Breast epithelium (tissue), 4 donors: Measurements from ENCODE around the gene SDHAF1. TPM values are rescaled to one million over a fixed set of nuclear protein-coding genes. Genes with fewer than 3 reads are reported as not detected.

Experiments
- DNase-seq, 2 donors: peaks; one replicate each; pipeline ENCODE4 v3.0.0-alpha.2; 2019; ENCODE audit warnings: low spot score in 2 of 2
- H3K27ac ChIP-seq, 2 donors: fragments of 200-600 bp; sonication (generic) in 1 of 2; one replicate each; pipeline ENCODE4 v1.5.1; 2016 to 2019; ENCODE audit warnings: mild to moderate bottlenecking in 1 of 2
- H3K27me3 ChIP-seq, 2 donors: fragments of 200-600 bp; sonication (generic) in 1 of 2; one replicate each; pipeline versions ENCODE4 v1.5.1 to v1.6.0; 2017 to 2019; ENCODE audit warnings: control low read depth in 1 of 2, mild to moderate bottlenecking in 1 of 2
- H3K36me3 ChIP-seq: fragments of 200-600 bp; one replicate; pipeline ENCODE4 v1.5.1; 2019
- H3K4me1 ChIP-seq, 2 donors: fragments of 200-600 bp; sonication (generic); one replicate each; pipeline ENCODE4 v1.5.1; 2016 to 2019; ENCODE audit warnings: control low read depth in 1 of 2
- H3K4me3 ChIP-seq, 3 donors: fragments of 200-600 bp; sonication (generic); 1 replicate in 2 of 3; 2 replicates in 1 of 3; pipeline ENCODE4 v1.5.1; 2016 to 2019; ENCODE audit warnings: mild to moderate bottlenecking in 3 of 3, moderate library complexity in 2 of 3
- H3K9me3 ChIP-seq, 2 donors: fragments of 200-600 bp; sonication (generic) in 1 of 2; one replicate each; pipeline ENCODE4 v1.5.1; 2016 to 2019; ENCODE audit warnings: control low read depth in 1 of 2
- CTCF ChIP-seq, 3 donors: fragments of 450-650 bp; IDR thresholded peaks; one replicate each; pipeline ENCODE4 v1.5.1; 2016 to 2017; ENCODE audit warnings: antibody characterized with exemption in 3 of 3, mild to moderate bottlenecking in 3 of 3, moderate library complexity in 3 of 3
- POLR2A ChIP-seq: fragments of 450-650 bp; IDR thresholded peaks from one replicate; pipeline ENCODE4 v1.6.1; 2016; ENCODE audit warnings: antibody characterized with exemption, mild to moderate bottlenecking, moderate library complexity
- POLR2AphosphoS5 ChIP-seq, 3 donors: sonication (generic); formaldehyde crosslinking; IDR thresholded peaks; one replicate each; pipeline ENCODE4 v1.6.1; 2017; ENCODE audit warnings: antibody characterized with exemption in 3 of 3
- intact Hi-C: fragments of 100-400 bp; cut with DNase I; formaldehyde crosslinking; loops from one replicate; pipeline ENCODE4 v1.15.1; 2023; ENCODE audit warnings: low total_unique reads
- total RNA-seq, 3 donors: library from RNA; depleted of rRNA; stranded (reverse); fragments of >200 nt; gene quantifications; one replicate each; pipeline ENCODE4 v1.1.0, GENCODE V29; 2016

The SDHAF1 gene
- total RNA-seq, 3 donors from 2014 or later: 47.5 to 58.8 (median 48.8) TPM

DNA sequence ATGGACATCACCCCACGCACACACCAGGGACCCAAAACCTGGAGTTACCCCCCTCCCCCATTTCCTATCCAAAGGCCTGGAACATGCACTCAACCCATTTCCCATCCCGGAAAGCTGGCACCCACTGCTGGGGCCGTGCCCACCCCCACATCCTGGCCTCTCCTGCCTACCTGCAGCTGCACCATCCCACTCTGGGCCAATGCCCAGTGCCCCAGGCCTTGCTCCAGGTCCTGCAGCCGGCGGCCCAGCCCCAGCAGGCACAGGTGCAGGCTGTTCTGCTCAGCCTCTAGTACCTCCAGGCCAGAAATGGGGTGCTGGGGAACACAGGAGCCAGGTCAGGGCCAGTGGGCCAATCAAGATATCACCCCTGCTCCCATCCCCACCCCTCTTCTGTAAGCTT is 12.0 kb downstream of the SDHAF1 start:
- H3K27ac ChIP-seq: peak overlapping the region in 1 of 2 donors; percentile 81
- no peaks in the 10 kb centered on the region for H3K9me3 ChIP-seq
- TF ChIP-seq CTCF (IDR thresholded peaks at IDR 0.05) (no peak), POLR2A (no peak), POLR2AphosphoS5 (IDR thresholded peaks at IDR 0.05) (no peak)
- H3K4me3 ChIP-seq: no peak overlapping the region
- H3K4me1 ChIP-seq: no peaks in the 10 kb centered on the region
- intact Hi-C loops: no loop called here
- no peaks in the 10 kb centered on the region for H3K36me3 ChIP-seq
- no peak for DNase-seq
- no peaks in the 10 kb centered on the region for H3K27me3 ChIP-seq

DNA sequence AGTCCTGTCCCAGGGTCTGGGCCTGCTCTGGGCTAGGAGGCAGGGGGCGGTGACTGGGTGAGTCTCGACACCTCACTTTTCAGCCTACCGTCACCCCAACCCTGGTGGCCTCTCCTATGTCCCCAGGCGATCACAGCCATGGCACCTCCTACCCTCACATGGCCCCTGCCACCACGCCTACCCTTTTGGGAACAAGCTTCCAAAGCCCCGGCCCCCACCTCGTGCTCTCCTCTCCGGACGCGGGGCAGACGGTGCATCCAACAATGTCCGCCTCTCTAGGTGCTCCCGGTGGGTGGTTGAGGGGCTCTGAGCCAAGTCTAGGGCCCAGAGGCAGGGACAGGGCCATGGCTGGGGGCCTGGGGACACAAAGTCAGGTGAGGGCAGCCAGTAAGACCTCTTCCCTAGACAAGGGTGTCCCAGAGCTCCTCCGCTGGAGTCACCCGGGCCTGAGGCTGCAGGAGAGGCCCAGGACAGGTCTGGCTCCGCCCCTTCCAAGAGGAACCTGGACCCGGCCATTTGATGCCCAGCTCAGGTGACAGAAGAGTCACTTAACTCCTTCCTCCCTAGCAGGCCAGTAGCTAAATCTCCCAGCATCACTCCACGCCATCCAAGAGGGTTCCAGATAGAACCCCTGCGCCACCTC is 13.5 kb downstream of the SDHAF1 start, which contains the start of gene SYNE4:
TSS of gene SYNE4 (minus strand) at position 478 of the 643 bp plus-strand sequence. CDS start at position 346, 132 bp downstream.
- TF ChIP-seq CTCF (IDR thresholded peaks at IDR 0.05) (no peak), POLR2AphosphoS5 (IDR thresholded peaks at IDR 0.05) (no peak), POLR2A (no peak)
- Histone ChIP-seq H3K27ac (peak within 1 kb of the TSS; percentile 81 to 92), H3K4me1 (peaks cover 0 to 4% of the 10 kb centered on the region in 2 donors), H3K4me3 (peak within 1 kb of the TSS; percentile 35 to 69 (median 61)), H3K27me3 (no peaks in the 10 kb centered on the region), H3K9me3 (no peaks in the 10 kb centered on the region), H3K36me3 (no peaks in the 10 kb centered on the region)
- DNase-seq: peak; percentile 82 to 84
- intact Hi-C loops: no loop called here

- H3K27ac ChIP-seq: peak overlapping the region; percentile 81 to 92
- no peaks in the 10 kb centered on the region for H3K27me3 ChIP-seq
- TF ChIP-seq POLR2A: no peak
- no peak for TF ChIP-seq POLR2AphosphoS5 (IDR thresholded peaks at IDR 0.05)
- TF ChIP-seq CTCF (IDR thresholded peaks at IDR 0.05): no peak
- H3K9me3 ChIP-seq: no peaks in the 10 kb centered on the region
- peaks cover 0 to 6% of the 10 kb centered on the region in 2 donors for H3K4me1 ChIP-seq
- H3K36me3 ChIP-seq: no peaks in the 10 kb centered on the region
- peak overlapping the region; percentile 35 to 69 (median 61) for H3K4me3 ChIP-seq
- intact Hi-C loops: no loop called here
- peak; percentile 52 to 69 for DNase-seq
Measured at GRCh38 chr19:36009220-36009619, 14.2 kb downstream of the SDHAF1 start.

GRCh38 chr19:36009633-36010379 is 14.8 kb downstream of the SDHAF1 start:
- Histone ChIP-seq H3K9me3 (no peaks in the 10 kb centered on the region), H3K27ac (peak overlapping the region; percentile 81 to 92), H3K4me1 (peaks cover 0 to 9% of the 10 kb centered on the region in 2 donors), H3K4me3 (peak overlapping the region; percentile 35 to 69 (median 61)), H3K36me3 (no peaks in the 10 kb centered on the region), H3K27me3 (no peaks in the 10 kb centered on the region)
- TF ChIP-seq POLR2AphosphoS5 (IDR thresholded peaks at IDR 0.05) (no peak), CTCF (IDR thresholded peaks at IDR 0.05) (no peak), POLR2A (no peak)
- intact Hi-C loops: no loop called here
- DNase-seq: no peak

DNA sequence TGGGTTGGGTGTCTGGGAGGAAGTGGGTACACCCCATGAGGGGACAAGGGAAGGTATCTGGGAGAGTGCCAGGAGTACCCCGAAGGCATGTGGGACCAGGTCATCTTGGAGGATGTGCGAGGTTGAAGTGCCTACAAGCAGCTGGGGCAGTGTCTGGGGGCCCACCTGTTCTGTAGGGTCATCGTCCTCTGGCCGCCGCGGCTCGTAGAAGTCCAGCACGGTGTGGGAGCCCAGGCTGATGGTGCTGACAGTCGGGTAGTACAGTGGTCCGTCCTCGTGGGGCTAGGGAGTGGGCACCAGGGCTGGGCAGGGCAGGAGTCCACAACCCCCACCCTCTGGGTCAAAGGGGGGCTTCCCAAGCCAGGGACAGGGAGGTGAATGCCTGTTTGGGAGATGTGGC is 15.4 kb downstream of the SDHAF1 start:
- no peak for DNase-seq
- intact Hi-C loops: no loop called here
- TF ChIP-seq CTCF (IDR thresholded peaks at IDR 0.05) (no peak), POLR2AphosphoS5 (IDR thresholded peaks at IDR 0.05) (no peak), POLR2A (no peak)
- no peak overlapping the region for H3K4me3 ChIP-seq
- peaks cover 0 to 11% of the 10 kb centered on the region in 2 donors for H3K4me1 ChIP-seq
- H3K36me3 ChIP-seq: no peaks in the 10 kb centered on the region
- H3K27ac ChIP-seq: peak overlapping the region in 1 of 2 donors; percentile 92
- no peaks in the 10 kb centered on the region for H3K27me3 ChIP-seq
- no peaks in the 10 kb centered on the region for H3K9me3 ChIP-seq
